CD4-positive, alpha-beta T cell (primary cell): ENCODE measurements around the gene CDS2. TPM values are rescaled to one million over a fixed set of nuclear protein-coding genes. Genes with fewer than 3 reads are reported as not detected.

ENCODE experiments used
- ATAC-seq: fragments of 200-7000 bp; cut with Tn5 transposase; one replicate; pipeline ENCODE4 v1.10.0; 2022; ENCODE audit warnings: mild to moderate bottlenecking; ENCODE audit not compliant: poor library complexity
- CTCF ChIA-PET: fragments of 350-600 bp; sonication (Branson Sonifier 250); formaldehyde crosslinking; loops from one replicate; lab custom pipeline; 2021; ENCODE audit warnings: antibody characterized with exemption, inconsistent platforms; lab: Charles Lee
- POLR2A ChIA-PET: fragments of 350-600 bp; sonication (Branson Sonifier 250); formaldehyde crosslinking; loops from one replicate; lab custom pipeline; 2021; ENCODE audit warnings: antibody characterized with exemption, inconsistent platforms; lab: Charles Lee
- DNase-seq, 14 experiments: peaks; one replicate each; pipeline ENCODE4 v3.0.0-alpha.2; 2013 to 2020; ENCODE audit warnings: mixed read lengths in 2 of 14
- H3K27ac ChIP-seq, 2 donors: one replicate each; pipeline versions ENCODE4 v1.5.1 to v1.7.0; 2013; ENCODE audit warnings: low read length in 2 of 2, low read depth in 1 of 2, mild to moderate bottlenecking in 1 of 2
- H3K27me3 ChIP-seq, 2 experiments: 1 replicate in 1 of 2; 2 replicates in 1 of 2; pipeline versions ENCODE4 v1.6.1 to v1.7.0; 2013; ENCODE audit warnings: low read length in 2 of 2, control low read depth in 1 of 2, mild to moderate bottlenecking in 1 of 2, moderate library complexity in 1 of 2; ENCODE audit not compliant: insufficient read depth in 2 of 2, control insufficient read depth in 1 of 2
- H3K36me3 ChIP-seq: one replicate; pipeline ENCODE4 v1.6.1; 2013; ENCODE audit warnings: low read length, control low read depth; ENCODE audit not compliant: insufficient read depth
- H3K4me1 ChIP-seq: one replicate; pipeline ENCODE4 v1.6.1; 2013; ENCODE audit warnings: low read length, control low read depth; ENCODE audit not compliant: insufficient read depth
- H3K4me3 ChIP-seq: one replicate; pipeline ENCODE4 v1.5.1; 2013; ENCODE audit warnings: mild to moderate bottlenecking, low read length, moderate library complexity
- H3K9me3 ChIP-seq, 2 experiments: 1 replicate in 1 of 2; 2 replicates in 1 of 2; pipeline versions ENCODE4 v1.6.1 to v1.7.0; 2013; ENCODE audit warnings: low read length in 2 of 2, mild to moderate bottlenecking in 2 of 2, control low read depth in 1 of 2, moderate library complexity in 1 of 2; ENCODE audit not compliant: control insufficient read depth in 1 of 2, insufficient read depth in 1 of 2
- H3K27ac Mint-ChIP-seq: one replicate; pipeline ENCODE4 v1.8.0; 2020; ENCODE audit warnings: mixed read lengths
- H3K27me3 Mint-ChIP-seq: one replicate; pipeline ENCODE4 v1.8.0; 2021; ENCODE audit warnings: mixed read lengths
- H3K36me3 Mint-ChIP-seq: one replicate; pipeline ENCODE4 v1.8.0; 2021; ENCODE audit warnings: low read depth, mixed read lengths
- H3K4me1 Mint-ChIP-seq: one replicate; pipeline ENCODE4 v1.8.0; 2021; ENCODE audit warnings: low read depth, mixed read lengths
- H3K4me3 Mint-ChIP-seq: one replicate; pipeline ENCODE4 v1.8.0; 2020; ENCODE audit warnings: mild to moderate bottlenecking, mixed read lengths
- H3K9me3 Mint-ChIP-seq: one replicate; pipeline ENCODE4 v1.8.0; 2020; ENCODE audit warnings: mixed read lengths
- CTCF ChIP-seq: fragments of 200-600 bp; IDR thresholded peaks from one replicate; pipeline ENCODE4 v1.8.0; 2022; ENCODE audit warnings: antibody characterized with exemption, mild to moderate bottlenecking
- intact Hi-C, 2 experiments: fragments of 100-400 bp; cut with DNase I in 1 of 2; cut with micrococcal nuclease in 1 of 2; formaldehyde crosslinking; loops; one replicate each; pipeline versions ENCODE4 v1.15.1 to v1.9.0; 2023 to 2025; cut with DNase I, micrococcal nuclease
- total RNA-seq, 174 experiments: library from RNA in 2 of 174; stranded (reverse) in 2 of 174; gene quantifications; one replicate each; pipeline ENCODE4 v1.2.3 and lab custom pipeline; 2021 to 2026

The CDS2 gene
- total RNA-seq, 2 experiments from 2014 or later: 62.4 to 65.0 TPM

DNA sequence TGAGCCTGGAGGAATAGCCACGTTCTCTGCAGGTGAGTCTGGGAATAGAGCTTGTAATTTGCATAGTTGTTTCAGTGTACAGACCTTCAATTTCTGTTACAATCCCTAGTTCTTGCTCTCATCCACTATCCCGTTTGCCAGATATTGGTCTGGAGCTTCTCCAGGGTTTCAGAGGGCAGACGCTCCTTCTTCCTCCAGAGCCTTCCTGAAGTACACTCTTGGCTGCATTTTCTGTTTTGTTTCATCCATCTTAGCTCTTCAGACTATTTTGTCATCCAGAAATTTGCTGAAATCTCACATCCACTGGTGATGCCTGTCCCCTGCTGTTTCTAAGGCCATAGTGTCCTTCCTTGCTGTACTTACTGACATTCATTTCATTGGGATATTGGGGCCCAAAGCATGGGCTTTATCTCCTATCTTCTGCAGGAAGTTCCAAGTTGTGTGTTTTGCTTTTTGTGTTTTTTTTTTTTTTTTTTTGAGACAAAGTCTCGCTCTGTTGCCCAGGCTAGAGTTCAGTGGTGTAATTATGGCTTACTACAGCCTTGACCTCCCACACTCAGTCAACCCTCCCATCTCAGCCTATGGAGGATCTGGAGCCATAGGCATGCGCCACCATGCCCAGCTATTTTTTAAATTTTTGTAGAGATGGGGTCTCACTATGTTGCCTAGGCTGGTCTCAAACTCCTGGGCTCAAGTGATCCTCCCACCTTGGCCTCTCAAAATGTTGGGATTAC, 18.7 kb downstream of the CDS2 start:
- Mint-ChIP-seq H3K27ac (no peak overlapping the region), H3K27me3 (no peaks in the 10 kb centered on the region), H3K9me3 (no peaks in the 10 kb centered on the region), H3K4me1 (peaks cover 75% of the 10 kb centered on the region), H3K4me3 (peak overlapping the region; percentile 23), H3K36me3 (peaks cover 30% of the 10 kb centered on the region)
- no peak overlapping the region for H3K27ac ChIP-seq
- CTCF ChIA-PET: no interaction called here
- peaks cover 22% of the 10 kb centered on the region for H3K4me1 ChIP-seq
- intact Hi-C loops: no loop called here
- H3K4me3 ChIP-seq: no peak overlapping the region
- H3K9me3 ChIP-seq: no peaks in the 10 kb centered on the region
- H3K36me3 ChIP-seq: peaks cover 3% of the 10 kb centered on the region
- no peak for TF ChIP-seq CTCF
- ATAC-seq (no peak), DNase-seq (no peak)
- no peaks in the 10 kb centered on the region for H3K27me3 ChIP-seq
- POLR2A ChIA-PET: no interaction called here

DNA sequence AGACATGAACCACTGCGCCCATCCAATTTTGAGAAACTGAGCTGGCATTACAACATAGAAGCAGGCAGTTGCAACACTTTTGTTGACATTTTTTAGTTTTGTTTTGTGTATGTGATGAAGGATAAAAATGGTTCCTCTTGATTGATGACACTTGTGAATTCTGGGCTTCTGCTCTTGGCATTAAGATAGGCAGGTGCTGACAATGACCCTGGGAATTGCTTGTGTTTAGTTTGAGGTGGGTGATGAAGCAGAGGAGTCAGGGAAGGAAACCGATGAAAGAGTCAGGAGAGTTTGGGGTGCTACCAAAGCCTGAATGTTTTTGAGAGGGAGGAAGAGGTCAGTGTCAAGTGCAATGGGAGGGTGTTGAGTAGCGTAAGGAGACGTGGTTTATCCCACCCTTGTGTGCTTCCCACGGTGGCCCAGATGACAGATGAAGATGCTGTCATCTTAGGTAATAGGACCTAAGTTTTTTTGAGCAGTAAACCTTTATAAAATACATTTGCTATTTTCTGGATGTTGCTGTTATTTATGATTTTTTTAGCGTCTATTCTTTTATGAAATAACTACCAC, 19.4 kb downstream of the CDS2 start:
- Histone ChIP-seq H3K27me3 (no peaks in the 10 kb centered on the region), H3K4me3 (no peak overlapping the region), H3K9me3 (no peaks in the 10 kb centered on the region), H3K4me1 (peaks cover 25% of the 10 kb centered on the region), H3K36me3 (peaks cover 3% of the 10 kb centered on the region), H3K27ac (no peak overlapping the region)
- no peak for TF ChIP-seq CTCF
- peaks cover 30% of the 10 kb centered on the region for H3K36me3 Mint-ChIP-seq
- H3K4me1 Mint-ChIP-seq: peaks cover 73% of the 10 kb centered on the region
- H3K27me3 Mint-ChIP-seq: no peaks in the 10 kb centered on the region
- CTCF ChIA-PET: no interaction called here
- H3K9me3 Mint-ChIP-seq: no peaks in the 10 kb centered on the region
- intact Hi-C loops: no loop called here
- no peak for ATAC-seq
- H3K27ac Mint-ChIP-seq: peak overlapping the region; percentile 11
- H3K4me3 Mint-ChIP-seq: no peak overlapping the region
- POLR2A ChIA-PET: no interaction called here
- no peak for DNase-seq

- Histone ChIP-seq H3K27me3 (no peaks in the 10 kb centered on the region), H3K4me3 (no peak overlapping the region), H3K36me3 (peaks cover 3% of the 10 kb centered on the region), H3K27ac (no peak overlapping the region), H3K9me3 (no peaks in the 10 kb centered on the region), H3K4me1 (peaks cover 30% of the 10 kb centered on the region)
- ATAC-seq: no peak
- Mint-ChIP-seq H3K27ac (no peak overlapping the region), H3K4me3 (no peak overlapping the region), H3K9me3 (no peaks in the 10 kb centered on the region), H3K4me1 (peaks cover 67% of the 10 kb centered on the region), H3K36me3 (peaks cover 30% of the 10 kb centered on the region), H3K27me3 (no peaks in the 10 kb centered on the region)
- peak in 2 of 14 experiments; percentile 22 to 36 for DNase-seq
- ChIA-PET CTCF (no interaction called here), POLR2A (no interaction called here)
- TF ChIP-seq CTCF: no peak
- intact Hi-C loops: no loop called here
These were observed 20.2 kb downstream of the CDS2 start for GRCh38 chr20:5146871-5147592.
